HG03060 (cell line): ENCODE data around the gene LAMA2.
"Not testable (repeated sequence)": the region's sequence is repeated elsewhere in the genome, so short reads cannot be mapped to it uniquely, and the experiment has no call there.

ENCODE experiments used
- ATAC-seq: cut with Tn5 transposase; IDR thresholded peaks from one replicate; pipeline ENCODE4 v1.9.1; 2021; ENCODE audit warnings: low read depth, moderate number of reproducible peaks; ENCODE audit not compliant: unreplicated experiment

Gene LAMA2

GRCh38 chr6:129114636-129115391 is 231.9 kb downstream of the LAMA2 start:
- ATAC-seq, result no peak

DNA sequence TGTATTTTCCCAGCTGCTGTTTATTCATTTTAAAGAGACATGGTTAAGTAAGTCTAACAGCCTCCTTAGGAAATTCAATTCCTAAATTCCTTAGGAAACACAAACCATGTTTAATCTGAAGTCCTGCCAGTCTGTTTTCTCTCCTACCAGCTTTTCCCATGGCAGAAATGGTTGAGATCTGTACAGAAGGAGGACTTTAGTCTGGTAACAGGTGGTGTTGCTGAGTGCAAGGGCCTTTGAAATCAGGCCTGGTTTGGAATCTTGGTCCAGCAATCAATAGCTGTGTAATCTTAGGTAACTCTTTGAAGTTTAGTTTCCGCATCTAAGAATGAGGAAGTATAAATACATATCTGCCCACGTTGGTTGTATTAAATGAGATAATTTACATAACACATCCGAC is 232.5 kb downstream of the LAMA2 start:
- no peak for ATAC-seq

DNA sequence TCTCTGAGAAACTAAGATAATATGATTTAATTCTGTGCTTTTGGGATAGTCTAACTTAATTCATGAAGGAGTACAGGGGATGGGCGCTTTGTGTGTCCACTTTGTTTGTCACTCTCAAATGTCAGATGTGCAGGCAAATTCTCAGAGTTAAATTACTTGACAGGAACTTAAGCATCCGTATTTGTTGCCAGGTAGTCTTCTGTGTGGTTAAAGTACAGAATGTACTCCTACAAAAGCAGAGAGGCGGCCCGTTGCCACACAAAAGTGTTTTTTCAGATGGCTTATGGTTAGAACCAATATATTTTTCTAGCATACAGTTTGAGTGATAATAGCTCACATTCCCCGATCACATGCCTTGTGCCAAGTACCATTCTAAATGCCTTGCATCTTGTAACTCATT is 234.4 kb downstream of the LAMA2 start:
- no peak for ATAC-seq

DNA sequence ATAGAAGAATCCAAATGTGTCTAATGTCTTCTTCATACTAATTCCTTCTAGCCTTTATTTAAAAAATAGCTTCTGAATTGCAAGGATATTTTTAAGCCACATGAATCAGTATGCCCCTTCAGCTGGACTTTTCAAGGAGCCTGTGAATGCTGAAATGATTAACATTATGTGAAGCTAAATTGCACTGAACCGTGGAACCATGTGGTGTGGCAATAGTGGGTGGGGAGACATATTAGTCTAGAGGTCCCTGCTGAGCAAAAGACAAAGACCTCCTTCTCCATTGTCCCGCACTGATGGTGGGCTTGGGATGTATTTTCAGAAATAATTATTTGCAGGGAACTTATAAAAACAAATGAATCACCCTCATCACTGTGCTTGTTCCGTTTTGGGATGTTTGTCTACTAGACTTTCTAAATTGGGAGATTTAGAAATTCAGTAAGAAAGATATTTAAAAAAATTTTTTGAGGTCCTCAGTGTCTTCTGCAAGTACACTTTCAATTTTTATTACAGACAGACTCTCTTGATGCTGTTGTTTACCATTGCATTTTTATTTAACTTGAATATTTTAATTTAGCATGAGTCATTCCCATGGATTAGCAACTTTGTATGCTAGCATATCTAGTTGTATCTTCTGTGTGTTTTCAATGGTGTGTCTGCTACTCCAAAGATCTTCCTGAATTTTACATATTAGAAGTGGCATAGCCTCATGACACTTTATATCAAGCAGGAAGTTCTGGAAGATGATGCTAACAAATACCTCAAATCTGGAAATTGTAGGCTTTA is 238.1 kb downstream of the LAMA2 start:
- no peak for ATAC-seq

GRCh38 chr6:129124347-129124746 is 241.4 kb downstream of the LAMA2 start:
- ATAC-seq, result no peak

DNA sequence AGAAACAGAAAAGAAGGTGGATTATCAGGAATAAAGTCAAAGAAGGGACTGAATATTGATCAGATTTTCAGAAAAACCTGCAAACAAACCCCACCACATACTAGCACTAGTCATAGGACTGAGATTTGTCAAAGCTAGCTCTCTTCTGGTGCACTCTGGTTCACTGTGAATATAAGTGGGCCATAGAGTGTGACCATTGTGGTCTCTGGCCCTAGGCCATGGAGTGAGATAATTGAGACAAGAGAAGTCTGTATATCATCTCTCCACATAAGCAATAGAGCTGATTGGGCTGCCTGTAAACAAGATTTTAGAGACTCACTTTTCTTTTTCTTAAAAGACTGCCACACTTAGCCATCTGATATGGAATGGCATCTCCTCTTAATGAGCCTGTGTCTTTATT is 247.2 kb downstream of the LAMA2 start:
- no peak for ATAC-seq

GRCh38 chr6:129130959-129131681 is 248.2 kb downstream of the LAMA2 start:
- no peak for ATAC-seq

GRCh38 chr6:129133770-129134192 is 250.8 kb downstream of the LAMA2 start:
- ATAC-seq, result no peak

- ATAC-seq, result no peak
Measured at GRCh38 chr6:129134535-129134934, 251.6 kb downstream of the LAMA2 start.

DNA sequence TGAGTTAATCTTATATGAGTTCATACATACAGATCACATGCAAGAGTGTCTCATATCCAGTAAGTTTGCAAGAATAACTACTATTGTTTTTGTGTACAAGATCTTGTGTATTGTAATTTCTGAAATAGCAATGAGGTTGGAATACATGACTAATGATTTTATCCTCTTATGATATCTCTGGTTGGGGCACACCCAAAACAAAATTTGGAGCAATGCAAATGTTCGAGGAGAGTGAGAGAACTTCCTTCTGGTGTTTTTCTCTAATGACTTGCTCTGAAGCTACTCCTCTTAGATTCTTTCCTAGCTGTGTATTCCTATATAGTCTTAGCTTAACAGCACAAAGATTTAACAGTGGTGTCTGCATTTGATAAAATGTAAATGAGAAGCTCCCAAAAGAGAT is 252.5 kb downstream of the LAMA2 start:
- ATAC-seq, result no peak

- no peak for ATAC-seq
Measured at GRCh38 chr6:129136751-129137150, 253.8 kb downstream of the LAMA2 start.

DNA sequence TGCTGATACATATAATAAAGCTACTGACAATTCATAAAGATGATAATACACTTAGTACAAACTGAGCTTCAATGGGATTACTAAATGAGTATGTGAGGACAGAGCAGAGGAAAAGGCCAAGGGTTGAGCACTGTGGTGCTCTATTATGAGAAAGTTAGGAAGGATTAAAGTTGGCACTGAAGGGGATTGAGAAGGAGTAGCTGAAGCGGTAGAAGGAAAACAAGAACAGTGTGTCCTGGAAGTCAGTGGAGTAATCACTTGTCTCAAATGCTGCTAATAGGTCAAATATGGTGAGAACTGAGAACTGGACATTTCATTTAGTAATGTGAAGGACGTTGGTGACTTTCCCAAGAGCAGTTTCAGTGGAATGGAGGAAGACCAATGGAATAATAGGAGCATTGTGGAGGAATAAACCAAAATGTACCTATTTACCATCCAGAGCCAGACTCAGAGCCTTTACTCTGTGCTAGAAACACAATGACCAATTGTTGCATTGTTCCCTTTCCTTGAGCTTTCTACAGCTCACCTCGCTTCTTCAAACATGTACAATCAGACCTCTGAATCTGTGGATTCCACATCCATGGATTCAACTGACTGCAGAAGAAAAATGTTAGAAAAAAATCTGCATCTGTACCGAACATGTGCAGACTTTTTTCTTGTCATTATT is 255.9 kb downstream of the LAMA2 start:
- no peak for ATAC-seq

GRCh38 chr6:129140526-129140925 is 257.6 kb downstream of the LAMA2 start:
- no peak for ATAC-seq

DNA sequence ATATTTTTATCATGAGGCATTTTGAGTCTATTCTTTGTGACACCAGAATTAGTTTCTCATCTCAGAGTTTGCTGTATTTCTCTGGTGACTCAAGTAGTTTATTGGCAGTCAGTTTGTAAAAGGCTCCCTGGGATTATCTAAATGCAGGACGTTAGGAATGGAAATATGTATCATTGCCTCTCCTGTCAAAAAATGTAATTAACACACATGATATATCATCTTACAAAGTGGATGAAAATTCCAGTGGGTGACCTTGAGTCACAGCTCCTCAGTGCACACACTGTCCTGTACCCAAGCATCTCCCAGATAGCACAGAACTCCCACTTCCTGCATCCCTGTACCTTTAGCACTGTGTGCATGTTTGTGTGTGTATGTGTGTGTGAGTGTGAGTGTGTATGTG is 258.6 kb downstream of the LAMA2 start:
- ATAC-seq, result no peak

GRCh38 chr6:129146902-129147301 is 264.0 kb downstream of the LAMA2 start:
- no peak for ATAC-seq

DNA sequence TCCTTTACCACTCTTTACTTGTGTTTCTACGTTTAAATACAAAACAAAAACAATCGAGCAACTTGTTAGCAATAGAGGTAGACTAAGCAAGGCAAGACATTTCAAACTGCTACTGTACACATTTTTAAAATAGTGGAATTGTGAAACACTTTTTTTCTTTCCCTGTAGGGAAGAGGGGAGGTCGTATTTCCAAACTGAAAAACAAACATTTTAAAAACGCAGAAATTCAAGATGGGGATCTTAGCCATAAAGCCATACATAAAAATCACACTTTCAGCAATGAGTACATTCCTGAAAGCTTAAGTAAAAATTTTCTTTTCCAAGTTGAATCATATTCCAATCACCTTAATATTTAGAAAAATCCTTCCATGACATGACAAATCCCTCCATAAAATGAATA is 267.6 kb downstream of the LAMA2 start:
- ATAC-seq, result no peak

DNA sequence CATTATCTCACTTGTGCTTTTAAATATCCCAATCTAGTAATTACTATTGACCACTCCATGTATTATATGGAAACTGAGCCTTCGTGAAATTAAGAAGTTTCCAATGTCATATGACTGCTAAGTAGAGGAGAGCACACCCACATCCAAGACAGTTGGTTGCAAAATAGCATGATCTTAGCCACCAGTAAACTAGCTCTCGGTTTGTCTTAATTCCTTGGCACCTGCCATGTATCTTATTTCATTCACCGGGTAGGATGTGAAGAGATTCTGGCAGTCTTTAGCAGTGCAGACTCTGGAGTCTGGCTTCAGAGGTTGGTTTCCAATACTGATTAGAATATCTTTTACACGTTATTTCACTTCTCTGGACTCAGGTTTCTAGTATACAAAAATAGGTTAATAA is 270.3 kb downstream of the LAMA2 start:
- no peak for ATAC-seq

GRCh38 chr6:129159242-129159641 is 276.3 kb downstream of the LAMA2 start:
- not testable (repeated sequence) for ATAC-seq

DNA sequence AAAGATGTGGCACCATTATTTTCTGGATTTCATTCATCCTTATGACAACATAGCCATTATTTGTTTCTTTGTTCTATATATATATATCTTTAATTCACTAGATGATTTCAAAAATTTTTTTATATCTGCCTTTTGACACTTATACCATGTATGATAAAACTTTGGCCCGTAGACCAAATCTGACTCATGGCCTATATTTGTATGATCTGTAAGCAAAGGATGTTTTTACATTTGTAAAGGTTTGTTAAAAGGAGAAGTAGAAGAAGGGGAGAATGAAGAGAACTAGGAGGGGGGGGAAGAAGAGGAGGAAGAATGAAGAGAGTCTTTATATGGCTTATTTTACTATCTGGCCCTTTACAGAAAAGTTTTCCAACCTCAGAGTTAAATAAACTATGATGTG is 279.7 kb downstream of the LAMA2 start:
- ATAC-seq, result no peak

GRCh38 chr6:129163551-129163950 is 280.6 kb downstream of the LAMA2 start:
- no peak for ATAC-seq

GRCh38 chr6:129164032-129164431 is 281.1 kb downstream of the LAMA2 start:
- ATAC-seq, result no peak
